Left ventricle myocardium inferior (tissue), 1 donor: ENCODE measurements around the gene TOX2. TPM values are rescaled to one million over a fixed set of nuclear protein-coding genes. Genes with fewer than 3 reads are reported as not detected.

Experiments used
- DNase-seq: peaks from one replicate; pipeline ENCODE4 v3.0.0-alpha.2; 2020
- H3K27ac ChIP-seq: fragments of 200-600 bp; replicated peaks from 2 replicates; pipeline ENCODE4 v1.8.0; 2021
- H3K27me3 ChIP-seq: fragments of 200-600 bp; 2 replicates; pipeline ENCODE4 v1.8.0; 2021; ENCODE audit warnings: low read depth
- H3K36me3 ChIP-seq: fragments of 200-600 bp; 2 replicates; pipeline ENCODE4 v1.8.0; 2021
- H3K4me1 ChIP-seq: fragments of 200-600 bp; 2 replicates; pipeline ENCODE4 v1.8.0; 2021
- H3K4me3 ChIP-seq: fragments of 200-600 bp; 2 replicates; pipeline ENCODE4 v1.8.0; 2021; ENCODE audit warnings: mild to moderate bottlenecking, moderate library complexity
- H3K9me3 ChIP-seq: fragments of 200-600 bp; replicated peaks from 2 replicates; pipeline ENCODE4 v1.8.0; 2021
- intact Hi-C: fragments of 100-400 bp; cut with micrococcal nuclease; formaldehyde crosslinking; loops from one replicate; pipeline ENCODE4 v1.11.0; 2022
- total RNA-seq: library from RNA; stranded (reverse); fragmentation: NEBNext Ultra II Directional; extraction: Animal tissue kit (Norgen Biotek cat#: 25700); gene quantifications from one replicate; pipeline ENCODE4 v1.2.1, GENCODE V29; 2021
- TF ChIP-seq, protein P1 (sequence below): fragments of 200-600 bp; IDR thresholded peaks from 2 replicates; pipeline ENCODE4 v1.8.0; 2021; ENCODE audit warnings: antibody characterized with exemption, mild to moderate bottlenecking, borderline replicate concordance
- donor health status: DM: no; HTN: yes; CAD: no; lungs with severe emphysema.

TOX2 gene
- total RNA-seq, 1 donor from 2014 or later = 0.30 TPM

- no peak overlapping the region for H3K27ac ChIP-seq
- no peak for DNase-seq
- TF ChIP-seq, protein P1, sequence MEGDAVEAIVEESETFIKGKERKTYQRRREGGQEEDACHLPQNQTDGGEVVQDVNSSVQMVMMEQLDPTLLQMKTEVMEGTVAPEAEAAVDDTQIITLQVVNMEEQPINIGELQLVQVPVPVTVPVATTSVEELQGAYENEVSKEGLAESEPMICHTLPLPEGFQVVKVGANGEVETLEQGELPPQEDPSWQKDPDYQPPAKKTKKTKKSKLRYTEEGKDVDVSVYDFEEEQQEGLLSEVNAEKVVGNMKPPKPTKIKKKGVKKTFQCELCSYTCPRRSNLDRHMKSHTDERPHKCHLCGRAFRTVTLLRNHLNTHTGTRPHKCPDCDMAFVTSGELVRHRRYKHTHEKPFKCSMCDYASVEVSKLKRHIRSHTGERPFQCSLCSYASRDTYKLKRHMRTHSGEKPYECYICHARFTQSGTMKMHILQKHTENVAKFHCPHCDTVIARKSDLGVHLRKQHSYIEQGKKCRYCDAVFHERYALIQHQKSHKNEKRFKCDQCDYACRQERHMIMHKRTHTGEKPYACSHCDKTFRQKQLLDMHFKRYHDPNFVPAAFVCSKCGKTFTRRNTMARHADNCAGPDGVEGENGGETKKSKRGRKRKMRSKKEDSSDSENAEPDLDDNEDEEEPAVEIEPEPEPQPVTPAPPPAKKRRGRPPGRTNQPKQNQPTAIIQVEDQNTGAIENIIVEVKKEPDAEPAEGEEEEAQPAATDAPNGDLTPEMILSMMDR = no peak
- H3K4me3 ChIP-seq = no peak overlapping the region
- H3K9me3 ChIP-seq = no peaks in the 10 kb centered on the region
- intact Hi-C loops = no loop called here
- H3K4me1 ChIP-seq = peaks cover 33% of the 10 kb centered on the region
- H3K27me3 ChIP-seq = peaks cover 37% of the 10 kb centered on the region
- H3K36me3 ChIP-seq = no peaks in the 10 kb centered on the region
These were observed 40.6 kb downstream of the TOX2 start for GRCh38 chr20:43955062-43955749.

DNA sequence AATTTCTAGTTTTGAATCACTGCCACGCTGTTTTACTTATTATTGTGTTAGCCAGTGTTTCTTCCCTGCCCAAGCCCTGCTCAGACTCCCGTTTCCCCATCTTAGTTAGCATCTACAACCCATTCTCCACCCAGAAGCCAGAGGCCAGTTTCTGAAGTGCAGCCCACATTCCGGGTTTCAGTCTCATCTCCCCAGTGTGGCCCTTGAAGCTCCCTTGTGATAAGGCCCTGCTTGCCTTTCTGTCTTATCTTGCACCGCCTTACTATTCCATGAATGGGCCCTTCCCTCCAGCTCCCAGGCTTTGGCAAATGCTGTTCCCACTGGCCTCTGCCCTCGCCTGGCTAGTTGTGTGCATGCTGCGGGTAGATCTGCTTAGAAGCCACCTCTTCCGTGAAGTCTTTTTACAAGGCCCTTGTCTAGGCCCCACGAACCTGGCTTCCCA, 41.1 kb downstream of the TOX2 start:
- Histone ChIP-seq H3K4me1 (peaks cover 33% of the 10 kb centered on the region), H3K4me3 (no peak overlapping the region), H3K27ac (no peak overlapping the region), H3K27me3 (peaks cover 32% of the 10 kb centered on the region), H3K9me3 (no peaks in the 10 kb centered on the region), H3K36me3 (no peaks in the 10 kb centered on the region)
- intact Hi-C loops = no loop called here
- TF ChIP-seq, protein P1 = no peak
- no peak for DNase-seq

DNA sequence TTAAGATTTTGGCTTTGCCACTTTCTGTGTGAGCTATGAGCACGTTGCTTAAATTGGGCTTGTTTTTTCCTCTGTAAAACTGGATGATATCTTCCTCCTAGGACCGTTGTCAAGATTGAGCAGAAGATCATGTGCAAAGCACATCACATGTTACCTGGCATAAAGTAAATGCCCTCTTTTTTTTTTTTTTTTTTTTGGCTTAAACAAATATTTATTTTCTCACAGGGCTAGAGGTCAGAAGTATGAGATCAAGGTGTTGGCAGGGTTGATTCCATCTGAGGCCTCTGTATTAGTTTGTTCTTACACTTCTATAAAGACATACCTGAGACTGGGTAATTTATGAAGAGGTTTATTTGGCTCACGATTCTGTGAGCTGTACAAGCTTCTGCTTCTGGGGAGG, 42.7 kb downstream of the TOX2 start:
- TF ChIP-seq, protein P1 = no peak
- no peak overlapping the region for H3K4me3 ChIP-seq
- H3K36me3 ChIP-seq = no peaks in the 10 kb centered on the region
- peaks cover 23% of the 10 kb centered on the region for H3K27me3 ChIP-seq
- no peaks in the 10 kb centered on the region for H3K9me3 ChIP-seq
- intact Hi-C loops = no loop called here
- peaks cover 33% of the 10 kb centered on the region for H3K4me1 ChIP-seq
- no peak overlapping the region for H3K27ac ChIP-seq
- DNase-seq = no peak

DNA sequence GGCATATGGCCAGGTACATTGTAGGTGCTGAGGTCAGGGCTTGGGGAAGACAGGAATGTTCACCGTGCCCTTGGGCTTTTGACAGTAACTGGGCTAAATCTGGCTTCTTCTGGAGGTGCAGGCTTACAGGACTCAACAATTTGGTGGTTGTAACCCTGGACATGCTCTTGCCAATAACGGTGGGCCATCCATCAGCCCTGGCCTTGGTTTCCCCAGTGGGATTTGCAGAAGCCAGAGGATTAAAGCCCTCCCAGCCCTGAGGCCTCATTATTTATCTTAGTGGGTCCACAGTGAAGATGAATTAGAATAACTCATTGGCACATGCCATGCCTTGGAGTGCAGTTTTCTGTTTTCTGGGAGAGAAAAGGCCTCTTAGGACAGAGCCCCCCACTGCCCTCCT, 44.0 kb downstream of the TOX2 start:
- no peak for DNase-seq
- intact Hi-C loops = no loop called here
- Histone ChIP-seq H3K27ac (no peak overlapping the region), H3K4me1 (peaks cover 33% of the 10 kb centered on the region), H3K36me3 (no peaks in the 10 kb centered on the region), H3K4me3 (no peak overlapping the region), H3K27me3 (peaks cover 11% of the 10 kb centered on the region), H3K9me3 (no peaks in the 10 kb centered on the region)
- TF ChIP-seq, protein P1 = no peak

- peaks cover 36% of the 10 kb centered on the region for H3K4me1 ChIP-seq
- TF ChIP-seq, protein P1 = no peak
- no peak for DNase-seq
- no peak overlapping the region for H3K27ac ChIP-seq
- intact Hi-C loops = no loop called here
- no peaks in the 10 kb centered on the region for H3K9me3 ChIP-seq
- H3K27me3 ChIP-seq = peaks cover 4% of the 10 kb centered on the region
- H3K36me3 ChIP-seq = no peaks in the 10 kb centered on the region
- no peak overlapping the region for H3K4me3 ChIP-seq
These were observed 44.6 kb downstream of the TOX2 start for GRCh38 chr20:43959079-43959919.
